H1 (cell line): Measurements from ENCODE around the gene SLC7A11. TPM values are rescaled to one million over a fixed set of nuclear protein-coding genes. Genes with fewer than 3 reads are reported as not detected.

Source experiments
- CTCF ChIA-PET: fragments of 300-600 bp; sonication (Branson Sonifier 250); formaldehyde crosslinking; loops from one replicate; lab custom pipeline; 2021; ENCODE audit not compliant: partially characterized antibody; lab: Charles Lee
- POLR2A ChIA-PET: fragments of 300-600 bp; sonication (Branson Sonifier 250); formaldehyde crosslinking; loops from one replicate; lab custom pipeline; 2021; ENCODE audit warnings: inconsistent platforms; ENCODE audit not compliant: partially characterized antibody; lab: Charles Lee
- DNase-seq, 2 experiments: peaks; one replicate each; pipeline versions ENCODE4 v3.0.0 to v3.0.0-alpha.2; 2010 to 2022; ENCODE audit warnings: low spot score in 2 of 2, low read depth in 1 of 2, mixed read lengths in 1 of 2
- FAIRE-seq: peaks from 2 replicates; lab custom pipeline; 2011; peaks lifted over from hg19 to GRCh38; lab: Jason Lieb, UNC
- H2AFZ ChIP-seq: 2 replicates; pipeline ENCODE4 v1.8.1; 2012; ENCODE audit warnings: low read length, inconsistent platforms
- H2AK5ac ChIP-seq: 2 replicates; pipeline ENCODE4 v1.6.1; 2013; ENCODE audit warnings: low read depth, low read length
- H2BK120ac ChIP-seq: replicated peaks from 2 replicates; pipeline ENCODE3; 2013; ENCODE audit warnings: low read depth, low read length, inconsistent platforms
- H2BK12ac ChIP-seq: 2 replicates; pipeline ENCODE4 v1.6.1; 2013; ENCODE audit warnings: low read depth, low read length
- H2BK15ac ChIP-seq: 2 replicates; pipeline ENCODE4 v1.6.1; 2013; ENCODE audit warnings: low read length
- H2BK20ac ChIP-seq: 2 replicates; pipeline ENCODE4 v1.6.1; 2013; ENCODE audit warnings: low read length
- H2BK5ac ChIP-seq: 2 replicates; pipeline ENCODE4 v1.6.1; 2013; ENCODE audit warnings: low read depth, low read length
- H3K14ac ChIP-seq: 2 replicates; pipeline ENCODE4 v1.6.1; 2013; ENCODE audit warnings: inconsistent platforms; ENCODE audit not compliant: insufficient read length
- H3K18ac ChIP-seq: 2 replicates; pipeline ENCODE4 v1.6.1; 2013; ENCODE audit warnings: low read length; ENCODE audit errors: extremely low read depth
- H3K23ac ChIP-seq: 2 replicates; pipeline ENCODE4 v1.6.1; 2013; ENCODE audit warnings: inconsistent platforms; ENCODE audit not compliant: insufficient read length
- H3K23me2 ChIP-seq: 2 replicates; pipeline ENCODE4 v1.6.1; 2013; ENCODE audit warnings: low read depth, low read length
- H3K27ac ChIP-seq: 2 replicates; pipeline ENCODE4 v1.6.1; 2011; ENCODE audit warnings: low read depth, low read length, inconsistent platforms
- H3K27me3 ChIP-seq, 4 experiments: replicated peaks in 1 of 4; 1 replicate in 1 of 4; 2 replicates in 3 of 4; pipeline versions ENCODE4 v1.6.1 to v1.8.1; 2011 to 2013; ENCODE audit warnings: low read length in 3 of 4, mild to moderate bottlenecking in 3 of 4, inconsistent platforms in 2 of 4, mixed read lengths in 2 of 4, moderate library complexity in 1 of 4; ENCODE audit not compliant: control insufficient read depth in 3 of 4, insufficient read depth in 3 of 4; ENCODE audit errors: extremely low read depth in 1 of 4
- H3K36me3 ChIP-seq, 4 experiments: 2 replicates each; pipeline versions ENCODE4 v1.6.1 to v1.8.1; 2011 to 2013; ENCODE audit warnings: mild to moderate bottlenecking in 4 of 4, low read length in 3 of 4, moderate library complexity in 2 of 4, control low read depth in 1 of 4, inconsistent platforms in 1 of 4; ENCODE audit not compliant: insufficient read depth in 4 of 4, control insufficient read depth in 2 of 4
- H3K4ac ChIP-seq: replicated peaks from 2 replicates; pipeline ENCODE3; 2013; ENCODE audit warnings: low read length, low read depth, mixed read lengths, inconsistent platforms; ENCODE audit not compliant: insufficient read length
- H3K4me1 ChIP-seq, 4 experiments: replicated peaks in 1 of 4; 1 replicate in 1 of 4; 2 replicates in 3 of 4; pipeline versions ENCODE4 v1.6.1 to v1.8.1; 2011 to 2013; ENCODE audit warnings: low read length in 3 of 4, inconsistent platforms in 2 of 4, mixed read lengths in 1 of 4; ENCODE audit not compliant: insufficient read depth in 4 of 4, control insufficient read depth in 3 of 4
- H3K4me2 ChIP-seq, 2 experiments: 2 replicates each; pipeline versions ENCODE4 v1.6.1 to v1.8.1; 2011 to 2013; ENCODE audit warnings: low read depth in 2 of 2, low read length in 2 of 2, control low read depth in 1 of 2, inconsistent platforms in 1 of 2, mild to moderate bottlenecking in 1 of 2; ENCODE audit not compliant: insufficient read depth in 1 of 2
- H3K4me3 ChIP-seq, 4 experiments: fragments of 200-600, 300-600 bp in 1 of 4; sonication (generic), shearing (Covaris generic), sonication (Bioruptor Twin) in 1 of 4; 2 replicates each; pipeline versions ENCODE4 v1.5.1 to v1.8.1; 2011 to 2016; ENCODE audit warnings: low read length in 4 of 4, low read depth in 3 of 4, control low read depth in 2 of 4, inconsistent platforms in 2 of 4, mild to moderate bottlenecking in 2 of 4, mixed read lengths in 1 of 4, moderate library complexity in 1 of 4; ENCODE audit not compliant: insufficient read depth in 2 of 4; ENCODE audit errors: extremely low read depth in 1 of 4
- H3K56ac ChIP-seq: replicated peaks from 2 replicates; pipeline ENCODE3; 2013; ENCODE audit warnings: low read depth, mild to moderate bottlenecking, mixed read lengths, low read length, inconsistent platforms; ENCODE audit not compliant: insufficient read length
- H3K79me1 ChIP-seq: 2 replicates; pipeline ENCODE4 v1.6.1; 2013; ENCODE audit warnings: low read depth, low read length, control low read depth
- H3K79me2 ChIP-seq, 2 experiments: 2 replicates each; pipeline versions ENCODE4 v1.6.1 to v1.8.1; 2012 to 2013; ENCODE audit warnings: low read length in 2 of 2, mild to moderate bottlenecking in 2 of 2, inconsistent platforms in 1 of 2; ENCODE audit not compliant: insufficient read depth in 2 of 2, control insufficient read depth in 1 of 2
- H3K9ac ChIP-seq, 4 experiments: replicated peaks in 1 of 4; 1 replicate in 1 of 4; 2 replicates in 3 of 4; pipeline versions ENCODE4 v1.6.1 to v1.8.1; 2011 to 2013; ENCODE audit warnings: low read depth in 3 of 4, low read length in 3 of 4, control low read depth in 2 of 4, mild to moderate bottlenecking in 2 of 4, moderate library complexity in 2 of 4, inconsistent platforms in 1 of 4; ENCODE audit errors: extremely low read depth in 1 of 4
- H3K9me3 ChIP-seq, 2 experiments: 2 replicates each; pipeline versions ENCODE4 v1.6.1 to v1.8.1; 2012 to 2013; ENCODE audit warnings: mild to moderate bottlenecking in 2 of 2, moderate library complexity in 2 of 2, control low read depth in 1 of 2, inconsistent platforms in 1 of 2, low read depth in 1 of 2, low read length in 1 of 2, mixed read lengths in 1 of 2; ENCODE audit not compliant: insufficient read depth in 2 of 2
- H4K20me1 ChIP-seq, 2 experiments: replicated peaks in 1 of 2; 2 replicates each; pipeline versions ENCODE3 to v1.8.1; 2011 to 2013; ENCODE audit warnings: inconsistent platforms in 2 of 2, low read length in 2 of 2, mild to moderate bottlenecking in 1 of 2; ENCODE audit not compliant: insufficient read depth in 2 of 2, control insufficient read depth in 1 of 2
- H4K5ac ChIP-seq: 2 replicates; pipeline ENCODE4 v1.6.1; 2013; ENCODE audit warnings: low read length, low read depth, mixed read lengths, inconsistent platforms; ENCODE audit not compliant: insufficient read length
- H4K8ac ChIP-seq: 2 replicates; pipeline ENCODE4 v1.8.0; 2013; ENCODE audit warnings: mild to moderate bottlenecking, moderate library complexity, low read length, inconsistent platforms; ENCODE audit not compliant: insufficient read depth; ENCODE audit errors: extremely low read depth
- H4K91ac ChIP-seq: replicated peaks from 2 replicates; pipeline ENCODE3; 2013; ENCODE audit warnings: low read length, mixed read lengths, inconsistent platforms; ENCODE audit not compliant: insufficient read length
- ASH2L ChIP-seq: fragments of 200-600, 300-600 bp; sonication (generic); IDR thresholded peaks from one replicate; pipeline ENCODE4 v1.7.1; 2017; ENCODE audit warnings: low read length
- BRCA1 ChIP-seq: IDR thresholded peaks from 2 replicates; pipeline ENCODE4 v1.6.1; 2012; ENCODE audit warnings: low read depth, low read length, improper control_type of control experiment
- CBX5 ChIP-seq: fragments of 300-800, 300-1000 bp; sonication (generic); IDR thresholded peaks from 2 replicates; pipeline ENCODE4 v1.7.1; 2016; ENCODE audit warnings: antibody characterized with exemption, low read length, low read depth
- CEBPB ChIP-seq: IDR thresholded peaks from 2 replicates; pipeline ENCODE4 v1.6.1; 2012; ENCODE audit warnings: low read depth, low read length
- CREB1 ChIP-seq: IDR thresholded peaks from 2 replicates; pipeline ENCODE4 v1.6.1; 2012; ENCODE audit warnings: inconsistent platforms
- KDM1A ChIP-seq: fragments of 200-600, 300-600 bp; sonication (generic); IDR thresholded peaks from 2 replicates; pipeline ENCODE4 v1.7.1; 2016; ENCODE audit warnings: mild to moderate bottlenecking, low read length, borderline replicate concordance
- NRF1 ChIP-seq: IDR thresholded peaks from 2 replicates; pipeline ENCODE4 v1.6.1; 2011; ENCODE audit warnings: mild to moderate bottlenecking, low read depth, low read length, improper control_type of control experiment
- RBBP5 ChIP-seq: IDR thresholded peaks from 2 replicates; pipeline ENCODE4 v1.7.1; 2012; ENCODE audit warnings: low read depth, mild to moderate bottlenecking, inconsistent platforms, low read length, moderate library complexity, borderline replicate concordance
- RXRA ChIP-seq: IDR thresholded peaks from 2 replicates; pipeline ENCODE4 v1.6.1; 2011; ENCODE audit warnings: low read depth, mild to moderate bottlenecking, low read length, moderate library complexity; ENCODE audit not compliant: insufficient read depth
- SP4 ChIP-seq: IDR thresholded peaks from 2 replicates; pipeline ENCODE4 v1.6.1; 2012; ENCODE audit warnings: low read length, inconsistent platforms
- TBP ChIP-seq: IDR thresholded peaks from 2 replicates; pipeline ENCODE4 v1.6.1; 2011; ENCODE audit warnings: low read depth, low read length, improper control_type of control experiment
- WGBS, 2 experiments: shearing (Covaris generic) in 1 of 2; methylation state at CpG; one replicate each; pipeline versions ENCODE4 v1.1.6 to v1.1.7; 2013 to 2015; ENCODE audit warnings: low lambda C conversion rate in 2 of 2, mixed read lengths in 2 of 2, inconsistent platforms in 1 of 2, low coverage in 1 of 2, missing lambda C conversion rate in 1 of 2; ENCODE audit not compliant: insufficient replicate concordance in 2 of 2, insufficient coverage in 1 of 2, insufficient read length in 1 of 2; ENCODE audit errors: extremely low coverage in 1 of 2, missing lambda C conversion rate in 1 of 2; 5-methylcytosine and 5-hydroxymethylcytosine counted together
- polyA plus RNA-seq, 7 experiments: library from polyadenylated mRNA; depleted of rRNA in 3 of 7; stranded (reverse) in 5 of 7; unstranded in 2 of 7; fragments of >200 nt in 5 of 7; fragments of 200-250 nt in 2 of 7; gene quantifications; 1 replicate in 5 of 7; 2 replicates in 1 of 7; 4 replicates in 1 of 7; pipeline versions ENCODE4 v1.2.1 to v1.2.3, GENCODE V29; 2011 to 2013; ENCODE audit warnings: missing spikeins in 2 of 7, mixed read lengths in 2 of 7
- total RNA-seq: library from RNA; stranded (reverse); fragmentation: NEBNext Ultra II Directional; extraction: Animal tissue kit (Norgen Biotek cat#: 25700); gene quantifications from 2 replicates; pipeline ENCODE4 v1.2.1, GENCODE V29; 2021
- TF ChIP-seq, protein P1 (sequence below): IDR thresholded peaks from 2 replicates; pipeline ENCODE4 v1.6.1; 2011; ENCODE audit warnings: low read depth, mild to moderate bottlenecking, low read length; ENCODE audit not compliant: insufficient read depth

The SLC7A11 gene
- total and polyA plus RNA-seq, 2 of the 8 experiments (the other 6 are each of a cell fraction or from before 2014, with no cell fraction given) = 6.6 to 17.0 TPM

- peaks cover 0 to 3% (median 2%) of the 10 kb centered on the region in 4 experiments; a peak in 2 of 7 replicates for H3K4me1 ChIP-seq
- TF ChIP-seq, protein P1, sequence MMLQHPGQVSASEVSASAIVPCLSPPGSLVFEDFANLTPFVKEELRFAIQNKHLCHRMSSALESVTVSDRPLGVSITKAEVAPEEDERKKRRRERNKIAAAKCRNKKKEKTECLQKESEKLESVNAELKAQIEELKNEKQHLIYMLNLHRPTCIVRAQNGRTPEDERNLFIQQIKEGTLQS = no peak
- TF ChIP-seq CREB1 = no peak
- no peak for TF ChIP-seq BRCA1
- no peak for TF ChIP-seq NRF1
- no peak for TF ChIP-seq TBP
- TF ChIP-seq CBX5 = no peak
- TF ChIP-seq RBBP5 = no peak
- no peak for TF ChIP-seq CEBPB
- TF ChIP-seq KDM1A = no peak
- TF ChIP-seq SP4 = no peak
- no peak for TF ChIP-seq RXRA
- no peak for TF ChIP-seq ASH2L
These were observed 3.4 kb downstream of the SLC7A11 start for GRCh38 chr4:138238521-138239292.

More at GRCh38 chr4:138238521-138239292, 3.4 kb downstream of the SLC7A11 start:
- no peaks in the 10 kb centered on the region; the same call in 1 of the 2 replicates for H3K79me1 ChIP-seq
- no peak for DNase-seq
- H3K27ac ChIP-seq = no peak overlapping the region
- peaks cover 0 to 70% of the 10 kb centered on the region in 2 experiments; a peak in 2 of 4 replicates for H3K79me2 ChIP-seq
- no peak overlapping the region for H2BK15ac ChIP-seq
- no peak overlapping the region for H3K14ac ChIP-seq
- CTCF ChIA-PET = interaction anchor here (0.6 to 1.1 kb wide), 2 partner anchors 160 to 247 kb away, joined by 3 to 7 read pairs; no protein-coding TSS in a partner anchor
- no peak overlapping the region for H3K18ac ChIP-seq
- no peak overlapping the region for H2BK5ac ChIP-seq
- no peak overlapping the region for H3K4ac ChIP-seq
- H2AFZ ChIP-seq = no peak overlapping the region
- 93% methylated on average over 4 of the region's 4 CpGs; no CpG with 5 or more reads in 1 of the 2 experiments for WGBS, 2 experiments
- H2BK12ac ChIP-seq = no peak overlapping the region
- no peaks in the 10 kb centered on the region for H4K20me1 ChIP-seq
- no peak overlapping the region for H4K5ac ChIP-seq
- no peak overlapping the region for H3K23ac ChIP-seq
- no peak overlapping the region for H4K91ac ChIP-seq
- no peak overlapping the region for H3K56ac ChIP-seq
- no peak overlapping the region for H2BK120ac ChIP-seq
- H3K9me3 ChIP-seq = no peaks in the 10 kb centered on the region
- H3K36me3 ChIP-seq = peaks cover 0 to 36% (median 1%) of the 10 kb centered on the region in 4 experiments; a peak in 3 of 8 replicates
- peak overlapping the region in 2 of 4 experiments; percentile 27 to 73; a peak in 4 of 8 replicates for H3K4me3 ChIP-seq
- POLR2A ChIA-PET = interaction anchor here (0.7 to 8.7 kb wide), 4 partner anchors 10 to 450 kb away, joined by 3 to 90 read pairs (median 4); no protein-coding TSS in a partner anchor
- H4K8ac ChIP-seq = no peak overlapping the region; the same call in 1 of the 2 replicates
- no peak overlapping the region for H3K9ac ChIP-seq
- no peak overlapping the region for H2AK5ac ChIP-seq
- no peaks in the 10 kb centered on the region for H3K27me3 ChIP-seq
- FAIRE-seq = no peak
- peak overlapping the region in 1 of 2 experiments; percentile 33; a peak in 3 of 4 replicates for H3K4me2 ChIP-seq
- peaks cover 5% of the 10 kb centered on the region for H3K23me2 ChIP-seq
- H2BK20ac ChIP-seq = no peak overlapping the region
